Muscle of leg (tissue), 11 donors: ENCODE results near the gene SIRT2. TPM values are rescaled to one million over a fixed set of nuclear protein-coding genes. Genes with fewer than 3 reads are reported as not detected.
"Not testable (repeated sequence)": the region's sequence is repeated elsewhere in the genome, so short reads cannot be mapped to it uniquely, and the experiment has no call there.

Experiments
- DNase-seq: peaks from one replicate; pipeline ENCODE4 v3.0.0; 2013
- H3K27ac ChIP-seq: one replicate; pipeline ENCODE4 v1.5.1; 2013; ENCODE audit warnings: mild to moderate bottlenecking, low read length, control low read depth
- H3K27me3 ChIP-seq: one replicate; pipeline ENCODE4 v1.6.1; 2013; ENCODE audit warnings: low read length; ENCODE audit not compliant: control insufficient read depth, insufficient read depth
- H3K36me3 ChIP-seq: one replicate; pipeline ENCODE4 v1.6.1; 2013; ENCODE audit warnings: low read length; ENCODE audit not compliant: control insufficient read depth, insufficient read depth
- H3K4me1 ChIP-seq: one replicate; pipeline ENCODE4 v1.6.1; 2013; ENCODE audit warnings: low read length; ENCODE audit not compliant: control insufficient read depth, insufficient read depth
- H3K4me3 ChIP-seq: one replicate; pipeline ENCODE4 v1.5.1; 2013; ENCODE audit warnings: low read length, control low read depth
- H3K9me3 ChIP-seq: replicated peaks from 2 replicates; pipeline ENCODE4 v1.6.1; 2013; ENCODE audit warnings: low read depth, low read length; ENCODE audit not compliant: control insufficient read depth
- WGBS: methylation state at CpG from one replicate; pipeline ENCODE4 v1.1.5; 2013; ENCODE audit warnings: missing lambda C conversion rate; ENCODE audit not compliant: insufficient coverage; 5-methylcytosine and 5-hydroxymethylcytosine counted together
- polyA plus RNA-seq, 8 donors: library from polyadenylated mRNA; unstranded; fragments of 120-200 nt; gene quantifications; one replicate each; pipeline versions ENCODE4 v1.2.1 to v1.2.3, GENCODE V29; 2013; ENCODE audit warnings: inconsistent platforms in 1 of 8, low replicate concordance in 1 of 8; ENCODE audit not compliant: insufficient read length in 8 of 8, insufficient read depth in 1 of 8
- total RNA-seq: library from RNA; stranded (reverse); fragments of 120-200 nt; gene quantifications from one replicate; pipeline ENCODE4 v1.2.4, GENCODE V29; 2013

SIRT2 gene
- total and polyA plus RNA-seq, 9 donors = 92.7 to 129 (median 106) TPM

- peaks cover 32% of the 10 kb centered on the region for H3K4me1 ChIP-seq
- H3K36me3 ChIP-seq = no peaks in the 10 kb centered on the region
- no peaks in the 10 kb centered on the region for H3K27me3 ChIP-seq
- H3K27ac ChIP-seq = no peak overlapping the region
- WGBS = 86% methylated on average over 12 of the region's 19 CpGs
- H3K9me3 ChIP-seq = no peaks in the 10 kb centered on the region
- H3K4me3 ChIP-seq = no peak overlapping the region
- no peak for DNase-seq
Measured at GRCh38 chr19:38870612-38871011, 28.8 kb downstream of the SIRT2 start.

GRCh38 chr19:38869836-38870607 lies 29.4 kb downstream of the SIRT2 start:
- H3K4me1 ChIP-seq = peaks cover 30% of the 10 kb centered on the region
- H3K36me3 ChIP-seq = no peaks in the 10 kb centered on the region
- no peaks in the 10 kb centered on the region for H3K9me3 ChIP-seq
- H3K27ac ChIP-seq = no peak overlapping the region
- H3K27me3 ChIP-seq = no peaks in the 10 kb centered on the region
- DNase-seq = peak; percentile 74
- peak overlapping the region; percentile 53 for H3K4me3 ChIP-seq
- 15% methylated on average over 47 of the region's 62 CpGs for WGBS

- Histone ChIP-seq H3K4me1 (peaks cover 33% of the 10 kb centered on the region), H3K9me3 (no peaks in the 10 kb centered on the region), H3K4me3 (peak overlapping the region; percentile 53), H3K27me3 (no peaks in the 10 kb centered on the region), H3K36me3 (no peaks in the 10 kb centered on the region), H3K27ac (no peak overlapping the region)
- 7% methylated on average over 34 of the region's 34 CpGs for WGBS
- peak; percentile 35 for DNase-seq
Measured at GRCh38 chr19:38869160-38869835, 30.1 kb downstream of the SIRT2 start.

- 100% methylated on average over 1 of the region's 6 CpGs for WGBS
- no peak overlapping the region for H3K27ac ChIP-seq
- DNase-seq = no peak
- no peaks in the 10 kb centered on the region for H3K27me3 ChIP-seq
- peaks cover 28% of the 10 kb centered on the region for H3K4me1 ChIP-seq
- no peaks in the 10 kb centered on the region for H3K9me3 ChIP-seq
- no peak overlapping the region for H3K4me3 ChIP-seq
- no peaks in the 10 kb centered on the region for H3K36me3 ChIP-seq
Measured at GRCh38 chr19:38868551-38868950, 30.9 kb downstream of the SIRT2 start.

GRCh38 chr19:38867171-38867780 lies 32.1 kb downstream of the SIRT2 start:
- Histone ChIP-seq H3K4me1 (peaks cover 35% of the 10 kb centered on the region), H3K36me3 (no peaks in the 10 kb centered on the region), H3K9me3 (no peaks in the 10 kb centered on the region), H3K27me3 (no peaks in the 10 kb centered on the region), H3K4me3 (no peak overlapping the region), H3K27ac (no peak overlapping the region)
- DNase-seq = peak; percentile 61
- 71% methylated on average over 6 of the region's 10 CpGs for WGBS

- H3K9me3 ChIP-seq = no peaks in the 10 kb centered on the region
- no peaks in the 10 kb centered on the region for H3K27me3 ChIP-seq
- peaks cover 25% of the 10 kb centered on the region for H3K4me1 ChIP-seq
- peak; percentile 97 for DNase-seq
- 5% methylated on average over 4 of the region's 10 CpGs for WGBS
- no peaks in the 10 kb centered on the region for H3K36me3 ChIP-seq
- peak overlapping the region; percentile 50 for H3K27ac ChIP-seq
- H3K4me3 ChIP-seq = no peak overlapping the region
Measured at GRCh38 chr19:38862321-38863059, 36.9 kb downstream of the SIRT2 start.

GRCh38 chr19:38861368-38861767 lies 38.0 kb downstream of the SIRT2 start:
- Histone ChIP-seq H3K9me3 (no peaks in the 10 kb centered on the region), H3K36me3 (no peaks in the 10 kb centered on the region), H3K27me3 (no peaks in the 10 kb centered on the region), H3K4me1 (peaks cover 24% of the 10 kb centered on the region), H3K4me3 (no peak overlapping the region), H3K27ac (no peak overlapping the region)
- no peak for DNase-seq
- WGBS = no CpG with 5 or more reads among the region's 3 CpGs

GRCh38 chr19:38859631-38860204 lies 39.7 kb downstream of the SIRT2 start:
- H3K4me3 ChIP-seq, H3K27ac ChIP-seq, H3K9me3 ChIP-seq, H3K36me3 ChIP-seq, DNase-seq, H3K27me3 ChIP-seq: not testable (repeated sequence)
- WGBS = 23% methylated on average over 7 of the region's 21 CpGs
- peaks cover 24% of the 10 kb centered on the region for H3K4me1 ChIP-seq

GRCh38 chr19:38856813-38857212 lies 42.6 kb downstream of the SIRT2 start:
- Histone ChIP-seq H3K4me3 (no peak overlapping the region), H3K27me3 (no peaks in the 10 kb centered on the region), H3K4me1 (peaks cover 14% of the 10 kb centered on the region), H3K36me3 (no peaks in the 10 kb centered on the region), H3K27ac (no peak overlapping the region), H3K9me3 (no peaks in the 10 kb centered on the region)
- DNase-seq = no peak
- WGBS = no CpG with 5 or more reads among the region's 3 CpGs
